ENCODE measurements around the gene CRYBB3.
"Not testable (repeated sequence)": the region's sequence is repeated elsewhere in the genome, so short reads cannot be mapped to it uniquely, and the experiment has no call there.

CRYBB3 gene

DNA sequence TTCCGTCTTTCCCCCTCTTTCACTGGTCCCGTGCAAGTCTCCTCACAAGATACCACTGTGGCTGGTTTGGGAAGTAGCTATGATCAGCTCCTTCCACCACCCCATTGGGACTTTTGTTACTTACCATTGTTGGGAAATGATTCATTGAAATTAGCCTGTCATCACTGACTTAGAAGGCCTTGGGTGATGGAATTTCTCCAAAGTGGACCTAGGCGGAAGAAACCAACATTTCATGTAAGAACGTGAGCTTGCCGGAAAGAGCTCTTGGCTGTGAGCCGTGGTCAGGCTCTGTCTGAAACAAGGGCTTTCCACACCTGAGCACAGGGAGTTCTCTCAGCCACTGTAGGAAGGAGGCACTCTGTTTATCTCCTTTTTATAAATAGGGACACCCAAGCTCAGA is 23.5 kb upstream of the CRYBB3 start:
- no peak for DNase-seq

DNA sequence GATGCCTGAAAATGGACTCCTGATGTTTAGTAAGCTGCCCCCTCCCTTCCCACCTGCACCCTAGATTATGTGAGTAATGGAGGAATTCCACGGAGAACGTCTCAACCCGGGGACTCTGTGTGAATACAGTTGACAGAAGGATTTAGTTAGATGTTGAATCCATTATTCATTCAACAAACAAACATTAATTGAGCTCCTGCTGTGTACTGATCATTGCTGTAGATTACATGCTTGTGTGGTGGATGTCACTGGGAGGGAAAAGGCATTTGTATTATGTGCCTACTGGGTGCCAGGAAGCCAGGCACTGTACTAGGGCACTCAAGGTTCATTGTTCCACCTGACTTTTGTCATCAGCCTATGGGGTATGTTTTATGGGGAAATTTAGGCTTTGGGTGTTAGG is 22.9 kb upstream of the CRYBB3 start:
- DNase-seq = no peak

- DNase-seq = no peak
Observed at GRCh38 chr22:25177226-25177625, 22.4 kb upstream of the CRYBB3 start.

DNA sequence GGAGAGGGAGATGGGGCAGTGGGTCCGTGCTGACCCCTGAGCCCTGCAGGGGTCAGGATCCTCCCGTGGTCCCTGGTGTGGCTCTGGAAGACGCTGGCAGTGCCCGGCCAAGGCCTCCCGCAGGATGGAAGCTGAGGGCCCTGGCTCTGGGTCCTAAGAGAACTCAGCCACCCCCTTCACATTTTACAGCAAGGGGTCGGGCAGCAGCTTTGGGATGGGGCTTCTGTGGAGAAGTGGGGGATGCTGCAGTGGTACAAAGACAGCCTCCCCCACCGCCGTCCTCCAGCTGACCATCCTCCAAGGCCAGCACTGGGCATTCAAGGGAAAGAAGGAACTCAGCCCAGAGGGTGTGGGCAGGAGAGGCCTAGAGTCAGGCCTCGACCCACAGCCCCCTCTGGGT is 21.8 kb upstream of the CRYBB3 start:
- no peak for DNase-seq

DNA sequence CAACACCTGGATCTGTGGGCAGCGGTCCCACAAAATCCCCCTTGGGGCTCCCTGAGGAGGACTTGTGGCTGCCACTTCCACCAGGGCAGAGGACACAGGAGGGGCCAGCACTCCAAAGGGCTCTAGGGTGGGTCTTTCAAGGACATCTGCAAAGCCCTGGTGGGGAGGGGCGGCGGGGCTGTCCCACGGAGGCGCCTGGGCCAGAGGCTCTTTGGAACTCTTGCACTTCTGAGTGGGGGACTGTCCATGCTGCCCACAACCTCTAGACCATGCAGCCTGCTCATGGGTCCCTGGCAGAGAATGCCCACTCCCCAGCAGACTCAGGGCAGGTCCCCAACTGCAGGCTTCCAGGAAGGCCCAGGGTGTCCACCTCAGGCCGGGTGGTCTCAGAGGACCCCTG is 21.3 kb upstream of the CRYBB3 start:
- DNase-seq = not testable (repeated sequence)

GRCh38 chr22:25178869-25179631 is 20.6 kb upstream of the CRYBB3 start:
- DNase-seq = not testable (repeated sequence)

DNA sequence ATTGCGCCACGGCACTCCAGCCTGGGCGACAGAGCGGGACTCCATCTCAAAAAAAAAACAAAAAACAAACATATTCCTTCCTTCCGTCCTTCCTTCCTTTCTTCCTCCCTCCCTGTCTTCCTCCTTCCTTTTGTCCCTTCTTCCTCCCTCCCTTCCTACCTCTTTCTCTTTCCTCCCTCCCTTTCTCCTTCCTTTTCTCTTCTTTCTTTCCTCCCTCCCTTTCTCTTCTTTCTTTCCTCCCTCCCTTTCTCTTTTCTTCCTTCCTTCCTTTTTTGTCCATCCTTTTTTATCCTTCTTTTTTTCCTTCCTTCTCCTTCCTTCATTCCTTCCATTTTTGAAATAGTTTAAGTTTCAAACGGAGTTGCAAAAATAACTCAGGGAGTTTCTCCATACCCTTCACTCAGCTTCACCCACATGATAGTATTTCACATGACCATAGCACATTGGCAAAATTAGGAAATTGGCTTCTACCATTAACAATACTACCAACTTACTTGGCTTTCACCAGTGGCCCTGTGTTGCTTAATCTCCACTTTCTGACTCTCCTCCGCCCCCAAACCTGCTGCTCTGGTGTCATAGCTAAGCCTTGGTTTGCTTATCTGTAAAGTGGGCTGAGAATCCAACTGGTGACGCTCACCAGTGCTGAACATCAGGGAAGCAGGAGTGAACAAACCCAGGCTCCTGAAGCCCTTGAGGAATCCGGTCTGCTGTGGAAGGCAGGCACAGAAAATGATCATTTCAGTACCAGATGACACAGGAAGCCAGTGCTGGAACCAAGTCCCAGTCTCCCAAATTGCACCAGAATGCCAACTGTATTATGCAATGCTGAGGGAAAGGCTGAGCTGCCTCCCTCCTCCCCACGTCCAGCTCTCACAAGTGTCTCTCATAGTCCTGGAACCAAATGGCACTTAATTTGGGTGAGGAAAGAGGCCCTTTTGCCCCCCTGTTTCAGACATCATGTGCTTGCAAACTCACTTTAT is 17.2 kb upstream of the CRYBB3 start:
- DNase-seq = no peak

- DNase-seq = no peak
Observed at GRCh38 chr22:25183949-25184619, 15.6 kb upstream of the CRYBB3 start.

DNA sequence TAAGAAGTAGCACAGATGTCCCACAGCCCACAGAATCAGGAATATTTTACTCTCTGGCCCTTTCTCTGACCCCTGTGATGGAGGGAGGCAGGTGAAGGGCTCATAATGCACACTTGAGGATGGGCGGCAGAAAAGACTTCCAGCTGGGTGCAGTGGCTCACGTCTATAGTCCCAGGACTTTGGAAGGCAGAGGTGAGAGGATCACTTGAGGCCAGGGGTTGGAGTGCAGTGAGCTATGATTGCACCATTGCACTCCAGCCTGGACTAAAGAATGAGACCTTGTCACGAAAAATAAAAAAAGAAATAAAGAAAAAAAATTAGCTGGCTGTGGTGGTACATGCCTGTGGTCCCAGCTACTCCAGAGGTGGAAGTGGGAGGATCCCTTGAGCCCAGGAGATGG is 13.5 kb upstream of the CRYBB3 start:
- DNase-seq = no peak

- no peak for DNase-seq
Observed at GRCh38 chr22:25187469-25187868, 12.2 kb upstream of the CRYBB3 start.

GRCh38 chr22:25192406-25192805 is 7.3 kb upstream of the CRYBB3 start:
- no peak for DNase-seq

- no peak for DNase-seq
Observed at GRCh38 chr22:25193130-25193529, 6.5 kb upstream of the CRYBB3 start.

- no peak for DNase-seq
Observed at GRCh38 chr22:25193548-25193947, 6.1 kb upstream of the CRYBB3 start.

- no peak for DNase-seq
Observed at GRCh38 chr22:25196326-25196725, 3.3 kb upstream of the CRYBB3 start.

DNA sequence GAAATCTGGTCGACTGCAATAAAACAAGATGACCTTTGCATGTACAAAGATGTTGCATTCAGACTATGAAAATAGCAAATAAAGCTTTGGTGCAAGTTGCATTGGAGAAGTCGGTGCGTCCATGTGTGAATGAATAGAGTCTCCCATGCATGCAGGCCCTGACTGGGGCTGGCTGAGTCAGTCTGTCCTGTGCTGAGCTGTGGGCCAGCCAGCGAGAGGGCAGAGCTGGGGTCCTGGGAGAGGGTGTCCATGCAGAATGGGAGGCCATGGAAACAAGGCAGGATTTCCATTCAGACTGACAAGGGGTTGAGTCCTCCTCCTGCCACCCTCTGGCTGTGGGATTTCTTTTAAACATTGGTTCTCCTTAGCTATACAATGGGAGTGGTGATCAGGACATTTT is 2.3 kb upstream of the CRYBB3 start:
- DNase-seq = no peak

DNA sequence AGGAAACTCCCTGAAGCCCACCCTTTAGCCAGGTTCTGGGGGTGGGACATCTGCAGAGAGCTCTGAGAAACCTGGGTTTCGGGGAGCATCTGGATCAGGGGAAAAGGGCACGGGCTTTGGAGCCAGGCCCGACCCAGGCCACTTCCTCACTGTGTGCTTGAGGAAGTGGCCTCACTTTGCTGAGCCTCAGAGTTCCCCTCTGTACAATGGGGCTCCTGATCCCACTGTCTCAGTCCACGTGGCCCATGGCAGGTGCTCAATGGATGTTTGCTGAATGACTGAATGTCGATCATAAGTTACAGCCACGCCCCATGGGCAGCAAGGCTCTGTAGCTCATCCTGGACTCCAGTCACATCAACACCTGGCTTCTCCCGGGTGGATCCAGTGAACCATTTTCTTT is 1.3 kb downstream of the CRYBB3 start:
- no peak for DNase-seq

DNA sequence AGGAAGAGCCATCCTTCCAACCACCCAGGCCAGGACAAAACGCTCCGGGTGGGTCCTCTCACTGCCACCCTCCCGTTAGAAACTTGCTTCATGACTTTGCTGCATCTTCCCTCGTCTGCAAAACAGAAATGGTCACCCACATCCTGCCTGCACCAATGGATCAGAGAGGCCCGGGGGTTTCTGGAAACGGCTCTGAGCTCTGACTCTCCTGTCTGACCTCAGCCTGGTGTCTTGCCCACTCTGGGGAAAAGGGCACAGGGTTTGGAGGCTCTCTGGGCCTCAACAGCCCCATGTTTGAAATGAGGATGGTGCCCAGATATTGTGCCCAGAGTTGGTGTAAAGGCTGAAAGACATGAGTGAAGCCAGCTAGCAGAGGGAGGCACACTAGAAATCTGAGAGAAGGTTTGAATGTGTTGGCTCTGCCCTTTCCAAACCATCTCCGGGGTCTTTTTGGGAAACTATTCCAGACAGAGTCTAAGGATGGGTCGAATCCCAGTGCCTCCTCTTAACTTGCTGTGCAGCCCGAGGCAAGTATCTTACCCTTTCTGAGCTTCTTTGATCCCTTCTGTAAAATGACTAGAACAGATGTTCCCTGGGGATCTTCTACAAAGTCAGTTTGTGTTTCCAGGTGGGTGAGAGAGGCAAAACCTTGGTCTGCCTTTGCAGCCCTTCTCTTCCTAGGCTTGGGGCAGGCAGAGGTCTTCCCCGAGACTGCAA is 2.1 kb downstream of the CRYBB3 start:
- DNase-seq = no peak

DNA sequence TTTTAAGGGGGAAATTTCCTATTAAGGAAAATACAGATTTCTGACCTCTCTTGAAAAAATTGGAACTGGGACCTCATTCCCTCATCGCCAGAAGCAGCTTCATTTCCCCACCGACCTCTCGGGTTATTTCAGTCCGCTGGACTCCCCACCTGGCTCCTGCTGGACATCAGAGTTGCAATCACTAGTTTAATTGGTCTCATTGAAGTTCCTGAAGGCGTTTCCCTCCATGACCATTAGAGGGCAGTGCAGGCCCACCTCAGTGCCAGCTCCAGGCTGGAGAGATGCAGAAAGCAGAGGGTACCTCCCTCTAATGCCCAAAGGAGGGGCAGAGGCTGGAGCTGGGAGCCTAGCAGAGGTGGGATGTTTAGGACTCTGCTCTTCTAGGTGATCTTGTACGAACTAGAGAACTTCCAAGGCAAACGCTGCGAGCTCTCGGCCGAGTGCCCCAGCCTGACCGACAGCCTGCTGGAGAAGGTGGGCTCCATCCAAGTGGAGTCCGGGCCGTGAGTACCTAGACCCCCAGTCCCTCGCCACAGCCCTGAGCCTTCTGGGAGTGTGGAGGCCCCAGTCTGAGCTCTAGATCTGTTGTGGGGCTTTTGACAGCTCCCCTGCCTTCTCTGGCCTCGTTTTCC is 2.7 kb downstream of the CRYBB3 start:
- DNase-seq = peak; percentile 37

GRCh38 chr22:25203082-25203481 is 3.4 kb downstream of the CRYBB3 start:
- no peak for DNase-seq

DNA sequence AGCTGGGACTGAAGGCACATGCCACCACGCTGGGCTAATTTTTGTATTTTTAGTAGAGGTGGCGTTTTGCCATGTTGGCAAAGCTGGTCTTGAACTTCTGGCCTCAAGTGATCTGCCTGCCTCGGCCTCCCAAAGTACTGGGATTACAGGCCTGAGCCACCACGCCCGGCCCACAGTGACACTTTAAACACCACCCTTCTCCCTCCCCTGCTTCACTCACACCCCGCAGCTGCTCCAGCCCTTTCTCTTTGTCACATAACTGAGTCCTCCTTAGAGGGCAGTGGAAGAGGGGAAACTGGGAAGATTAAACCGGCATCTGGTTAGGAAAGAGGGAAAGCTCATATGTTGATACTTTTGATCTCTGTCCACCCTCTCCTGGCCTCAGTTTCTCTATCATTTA is 4.9 kb downstream of the CRYBB3 start:
- not testable (repeated sequence) for DNase-seq

DNA sequence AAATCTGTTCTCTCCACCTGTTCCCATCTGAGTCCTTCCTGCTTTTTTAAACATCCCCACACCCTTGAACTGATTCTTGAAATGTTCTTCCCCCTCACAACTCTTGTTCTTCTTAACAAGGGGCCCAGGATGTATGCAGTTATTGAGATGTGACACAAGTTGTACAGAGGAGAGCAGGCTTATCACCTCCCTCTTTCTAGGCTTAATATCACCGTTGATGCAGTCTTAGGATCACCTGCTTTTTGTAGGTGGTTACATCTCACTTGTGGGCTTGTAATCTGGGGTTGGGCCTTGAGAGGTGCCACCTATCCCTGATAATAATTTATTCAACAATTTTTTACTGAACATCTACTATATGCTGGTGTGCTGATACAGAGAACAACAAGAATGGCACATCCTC is 6.2 kb downstream of the CRYBB3 start:
- DNase-seq = no peak

GRCh38 chr22:25206998-25207397 is 7.3 kb downstream of the CRYBB3 start:
- no peak for DNase-seq
